RWPE2 (cell line): ENCODE measurements around the gene HOMEZ.

Source experiments
- ATAC-seq: fragments of 200-7000 bp; cut with Tn5 transposase; 3 replicates; pipeline ENCODE4 v1.9.1; 2021; ENCODE audit warnings: low read depth
- DNase-seq: peaks from one replicate; pipeline ENCODE4 v3.0.0-alpha.2; 2020; ENCODE audit warnings: low spot score
- H3K27ac ChIP-seq: fragments of 450-650 bp; 2 replicates; pipeline ENCODE4 v1.5.1; 2017; ENCODE audit warnings: mild to moderate bottlenecking; ENCODE audit not compliant: poor library complexity, severe bottlenecking
- H3K27me3 ChIP-seq: fragments of 250-450 bp; sonication (Bioruptor Pico); 2 replicates; pipeline ENCODE4 v1.5.1; 2021; ENCODE audit warnings: mild to moderate bottlenecking, moderate library complexity; ENCODE audit not compliant: insufficient read depth, poor library complexity, severe bottlenecking
- H3K36me3 ChIP-seq: fragments of 250-450 bp; sonication (Bioruptor Pico); 2 replicates; pipeline ENCODE4 v1.5.1; 2020; ENCODE audit warnings: low read depth, mild to moderate bottlenecking, moderate library complexity
- H3K4me1 ChIP-seq: fragments of 250-450 bp; sonication (Bioruptor Pico); 2 replicates; pipeline ENCODE4 v1.5.1; 2021; ENCODE audit warnings: mild to moderate bottlenecking, moderate library complexity; ENCODE audit not compliant: insufficient read depth, poor library complexity, severe bottlenecking
- H3K4me3 ChIP-seq: fragments of 250-450 bp; sonication (Bioruptor Pico); 2 replicates; pipeline ENCODE4 v1.5.1; 2021; ENCODE audit warnings: mild to moderate bottlenecking, moderate library complexity; ENCODE audit not compliant: severe bottlenecking
- H3K9me3 ChIP-seq: fragments of 250-450 bp; sonication (Bioruptor Pico); 2 replicates; pipeline ENCODE4 v1.5.1; 2021; ENCODE audit warnings: mild to moderate bottlenecking, moderate library complexity; ENCODE audit not compliant: severe bottlenecking
- CTCF ChIP-seq: fragments of 450-650 bp; IDR thresholded peaks from one replicate; pipeline ENCODE4 v1.5.1; 2017; ENCODE audit warnings: mild to moderate bottlenecking, moderate library complexity; ENCODE audit not compliant: poor library complexity, severe bottlenecking

HOMEZ gene

GRCh38 chr14:23321572-23322547 lies 35.9 kb upstream of the HOMEZ start:
- ATAC-seq (peak; percentile 7; the same call in 2 of the 3 replicates), DNase-seq (no peak)
- peak overlapping the region; percentile 70 for H3K27ac ChIP-seq
- peak overlapping the region; percentile 98 for H3K4me3 ChIP-seq
- H3K36me3 ChIP-seq, result peaks cover 52% of the 10 kb centered on the region
- peaks cover 13% of the 10 kb centered on the region for H3K4me1 ChIP-seq
- no peaks in the 10 kb centered on the region for H3K27me3 ChIP-seq
- H3K9me3 ChIP-seq, result no peaks in the 10 kb centered on the region
- TF ChIP-seq CTCF, result no peak

GRCh38 chr14:23320584-23321571 lies 34.9 kb upstream of the HOMEZ start, which contains the start of gene PABPN1:
Gene PABPN1 (plus strand): TSS chr14:23321457. CDS start chr14:23321470, 13 bp downstream.
- Histone ChIP-seq H3K27me3 (no peaks in the 10 kb centered on the region), H3K36me3 (peaks cover 57% of the 10 kb centered on the region), H3K4me3 (peak within 1 kb of the TSS; percentile 98), H3K4me1 (peaks cover 13% of the 10 kb centered on the region), H3K9me3 (no peaks in the 10 kb centered on the region), H3K27ac (peak within 1 kb of the TSS; percentile 70)
- peak; percentile 92 for ATAC-seq
- TF ChIP-seq CTCF, result no peak
- DNase-seq, result peak; percentile 99

- Histone ChIP-seq H3K27me3 (no peaks in the 10 kb centered on the region), H3K4me3 (peak overlapping the region; percentile 98), H3K27ac (peak overlapping the region; percentile 70), H3K36me3 (peaks cover 61% of the 10 kb centered on the region), H3K4me1 (peaks cover 13% of the 10 kb centered on the region), H3K9me3 (no peaks in the 10 kb centered on the region)
- ATAC-seq (no peak), DNase-seq (no peak)
- no peak for TF ChIP-seq CTCF
Observed at GRCh38 chr14:23319746-23320583, 34.0 kb upstream of the HOMEZ start.

GRCh38 chr14:23316300-23316699 lies 30.4 kb upstream of the HOMEZ start:
- TF ChIP-seq CTCF, result no peak
- no peaks in the 10 kb centered on the region for H3K27me3 ChIP-seq
- H3K36me3 ChIP-seq, result peaks cover 63% of the 10 kb centered on the region
- H3K9me3 ChIP-seq, result no peaks in the 10 kb centered on the region
- DNase-seq (no peak), ATAC-seq (no peak)
- H3K27ac ChIP-seq, result no peak overlapping the region
- no peak overlapping the region for H3K4me3 ChIP-seq
- H3K4me1 ChIP-seq, result peaks cover 7% of the 10 kb centered on the region
